Caco-2 (cell line): ENCODE data around the gene NUFIP2. TPM values are rescaled to one million over a fixed set of nuclear protein-coding genes. Genes with fewer than 3 reads are reported as not detected.
A peak's percentile ranks its signal among the peaks of the same experiment; 100 is the strongest.
"Not testable (repeated sequence)": the region's sequence is repeated elsewhere in the genome, so short reads cannot be mapped to it uniquely, and the experiment has no call there.

ENCODE experiments used
- BruUV-seq: library from RNA; stranded (reverse); fragments of 400-500 nt; replicated peaks from 2 replicates; lab custom pipeline; 2021; lab: Mats Ljungman, UMichigan
- CTCF ChIA-PET: fragments of 300-600 bp; sonication (Branson Sonifier 250); formaldehyde crosslinking; loops from one replicate; lab custom pipeline; 2022; ENCODE audit warnings: antibody characterized with exemption; lab: Charles Lee
- POLR2A ChIA-PET: fragments of 300-600 bp; sonication (Branson Sonifier 250); formaldehyde crosslinking; loops from one replicate; lab custom pipeline; 2022; ENCODE audit warnings: antibody characterized with exemption; lab: Charles Lee
- DNase-seq, 2 experiments: peaks; one replicate each; pipeline versions ENCODE4 v3.0.0 to v3.0.0-alpha.2; 2020 to 2022
- H3K27me3 ChIP-seq: replicated peaks from 2 replicates; pipeline ENCODE4 v1.6.0; 2011; ENCODE audit warnings: low read length; ENCODE audit not compliant: control insufficient read depth, insufficient read depth
- H3K36me3 ChIP-seq: 2 replicates; pipeline ENCODE4 v1.5.1; 2011; ENCODE audit warnings: low read length; ENCODE audit not compliant: control insufficient read depth, insufficient read depth
- H3K4me1 ChIP-seq: fragments of 250-450 bp; sonication (Bioruptor Pico); 2 replicates; pipeline ENCODE4 v1.5.1; 2020; ENCODE audit warnings: mild to moderate bottlenecking
- H3K4me3 ChIP-seq: 2 replicates; pipeline ENCODE4 v1.5.1; 2011; ENCODE audit warnings: low read depth, mild to moderate bottlenecking, control low read depth, low read length
- H3K9me3 ChIP-seq: fragments of 250-450 bp; sonication (Bioruptor Pico); 2 replicates; pipeline ENCODE4 v1.5.1; 2020; ENCODE audit warnings: mild to moderate bottlenecking, moderate library complexity
- H3K27ac Mint-ChIP-seq: one replicate; pipeline ENCODE4 v1.8.0; 2022; ENCODE audit warnings: mixed read lengths; ENCODE audit not compliant: unreplicated experiment
- H3K27me3 Mint-ChIP-seq: one replicate; pipeline ENCODE4 v1.8.0; 2022; ENCODE audit warnings: mixed read lengths; ENCODE audit not compliant: insufficient read depth, unreplicated experiment
- H3K36me3 Mint-ChIP-seq: one replicate; pipeline ENCODE4 v1.8.0; 2022; ENCODE audit warnings: mild to moderate bottlenecking, mixed read lengths; ENCODE audit not compliant: insufficient read depth, unreplicated experiment
- H3K4me1 Mint-ChIP-seq: one replicate; pipeline ENCODE4 v1.8.0; 2022; ENCODE audit warnings: low read depth, mixed read lengths; ENCODE audit not compliant: unreplicated experiment
- H3K4me3 Mint-ChIP-seq: one replicate; pipeline ENCODE4 v1.8.0; 2022; ENCODE audit warnings: mild to moderate bottlenecking, moderate library complexity, mixed read lengths; ENCODE audit not compliant: unreplicated experiment
- H3K9me3 Mint-ChIP-seq: one replicate; pipeline ENCODE4 v1.8.0; 2022; ENCODE audit warnings: mixed read lengths; ENCODE audit not compliant: unreplicated experiment
- CTCF ChIP-seq, 2 experiments: fragments of 200-600 bp in 1 of 2; IDR thresholded peaks; 1 replicate in 1 of 2; 2 replicates in 1 of 2; pipeline versions ENCODE4 v1.5.1 to v1.8.0; 2011 to 2022; ENCODE audit warnings: antibody characterized with exemption in 1 of 2, control low read depth in 1 of 2, inconsistent platforms in 1 of 2, low read depth in 1 of 2, low read length in 1 of 2, mild to moderate bottlenecking in 1 of 2, moderate library complexity in 1 of 2; ENCODE audit not compliant: insufficient read depth in 1 of 2, severe bottlenecking in 1 of 2, unreplicated experiment in 1 of 2
- intact Hi-C: fragments of 100-400 bp; cut with micrococcal nuclease; formaldehyde crosslinking; loops from one replicate; pipeline ENCODE4 v1.10.0; 2022; ENCODE audit not compliant: unreplicated experiment
- total RNA-seq: library from RNA; stranded (reverse); gene quantifications from 2 replicates; pipeline ENCODE4 v1.2.3, GENCODE V29; 2022

NUFIP2 gene
- total RNA-seq, 1 experiment from 2014 or later, result 114 TPM

- ChIA-PET CTCF (no interaction called here), POLR2A (no interaction called here)
- Histone ChIP-seq H3K4me3 (no peak overlapping the region), H3K27me3 (no peaks in the 10 kb centered on the region), H3K36me3 (no peaks in the 10 kb centered on the region), H3K4me1 (peaks cover 32% of the 10 kb centered on the region), H3K9me3 (no peaks in the 10 kb centered on the region)
- Mint-ChIP-seq H3K9me3 (no peaks in the 10 kb centered on the region), H3K27ac (peak overlapping the region; percentile 10), H3K4me3 (no peak overlapping the region), H3K36me3 (no peaks in the 10 kb centered on the region), H3K27me3 (no peaks in the 10 kb centered on the region), H3K4me1 (peaks cover 43% of the 10 kb centered on the region)
- DNase-seq, result no peak
- no TSS peak for BruUV-seq
- intact Hi-C loops, result no loop called here
- no peak for TF ChIP-seq CTCF (IDR thresholded peaks at IDR 0.05; ENCODE audit: insufficient read depth in 1 of 2, low read depth in 1 of 2, low read length in 1 of 2, severe bottlenecking in 1 of 2, unreplicated experiment in 1 of 2)
Measured at GRCh38 chr17:29341726-29342125, 47.8 kb upstream of the NUFIP2 start.

GRCh38 chr17:29339016-29339415 is 45.1 kb upstream of the NUFIP2 start:
- BruUV-seq, H3K36me3 ChIP-seq, H3K36me3 Mint-ChIP-seq, H3K4me3 Mint-ChIP-seq, DNase-seq, H3K27ac Mint-ChIP-seq, CTCF ChIA-PET, H3K9me3 Mint-ChIP-seq, H3K27me3 ChIP-seq, H3K4me3 ChIP-seq, POLR2A ChIA-PET, H3K27me3 Mint-ChIP-seq, intact Hi-C loops, H3K9me3 ChIP-seq: not testable (repeated sequence)
- peaks cover 20% of the 10 kb centered on the region for H3K4me1 ChIP-seq
- peaks cover 29% of the 10 kb centered on the region for H3K4me1 Mint-ChIP-seq

GRCh38 chr17:29331708-29332085 is 37.7 kb upstream of the NUFIP2 start:
- H3K27ac Mint-ChIP-seq, result no peak overlapping the region

More at GRCh38 chr17:29331708-29332085, 37.7 kb upstream of the NUFIP2 start:
- Histone ChIP-seq H3K9me3 (no peaks in the 10 kb centered on the region), H3K4me1 (no peaks in the 10 kb centered on the region), H3K4me3 (no peak overlapping the region), H3K27me3 (no peaks in the 10 kb centered on the region), H3K36me3 (no peaks in the 10 kb centered on the region)
- Mint-ChIP-seq H3K4me1 (no peaks in the 10 kb centered on the region), H3K4me3 (no peak overlapping the region), H3K9me3 (no peaks in the 10 kb centered on the region), H3K36me3 (no peaks in the 10 kb centered on the region), H3K27me3 (no peaks in the 10 kb centered on the region)
- BruUV-seq, result no TSS peak
- ChIA-PET POLR2A (no interaction called here), CTCF (no interaction called here)
- intact Hi-C loops, result no loop called here
- no peak for TF ChIP-seq CTCF (IDR thresholded peaks at IDR 0.05; ENCODE audit: insufficient read depth in 1 of 2, low read depth in 1 of 2, low read length in 1 of 2, severe bottlenecking in 1 of 2, unreplicated experiment in 1 of 2)
- DNase-seq, result no peak
